Astrocyte of the cerebellum (primary cell): ENCODE measurements around the gene ADGRL4.

Experiments
- DNase-seq: peaks from one replicate; pipeline ENCODE4 v3.0.0-alpha.2; 2011; ENCODE audit warnings: low read depth
- H3K4me3 ChIP-seq: 2 replicates; pipeline ENCODE4 v1.5.1; 2011; ENCODE audit warnings: mild to moderate bottlenecking, low read depth, low read length, moderate library complexity
- CTCF ChIP-seq: IDR thresholded peaks from 2 replicates; pipeline ENCODE4 v1.5.1; 2012; ENCODE audit warnings: low read length, low read depth, moderate library complexity, mild to moderate bottlenecking; ENCODE audit errors: missing control alignments
- in situ Hi-C: cut with HindIII; loops from 2 replicates; pipeline ENCODE4 v1.10.0; 2017; ENCODE audit warnings: low sequenced_read_pairs

The ADGRL4 gene

GRCh38 chr1:79042117-79042516 lies 35.6 kb upstream of the ADGRL4 start:
- in situ Hi-C loops = no loop called here
- no peak for TF ChIP-seq CTCF
- peak; percentile 18 for DNase-seq
- no peak overlapping the region for H3K4me3 ChIP-seq

GRCh38 chr1:79041666-79042065 lies 35.1 kb upstream of the ADGRL4 start:
- no peak for DNase-seq
- TF ChIP-seq CTCF = no peak
- in situ Hi-C loops = no loop called here
- no peak overlapping the region for H3K4me3 ChIP-seq

DNA sequence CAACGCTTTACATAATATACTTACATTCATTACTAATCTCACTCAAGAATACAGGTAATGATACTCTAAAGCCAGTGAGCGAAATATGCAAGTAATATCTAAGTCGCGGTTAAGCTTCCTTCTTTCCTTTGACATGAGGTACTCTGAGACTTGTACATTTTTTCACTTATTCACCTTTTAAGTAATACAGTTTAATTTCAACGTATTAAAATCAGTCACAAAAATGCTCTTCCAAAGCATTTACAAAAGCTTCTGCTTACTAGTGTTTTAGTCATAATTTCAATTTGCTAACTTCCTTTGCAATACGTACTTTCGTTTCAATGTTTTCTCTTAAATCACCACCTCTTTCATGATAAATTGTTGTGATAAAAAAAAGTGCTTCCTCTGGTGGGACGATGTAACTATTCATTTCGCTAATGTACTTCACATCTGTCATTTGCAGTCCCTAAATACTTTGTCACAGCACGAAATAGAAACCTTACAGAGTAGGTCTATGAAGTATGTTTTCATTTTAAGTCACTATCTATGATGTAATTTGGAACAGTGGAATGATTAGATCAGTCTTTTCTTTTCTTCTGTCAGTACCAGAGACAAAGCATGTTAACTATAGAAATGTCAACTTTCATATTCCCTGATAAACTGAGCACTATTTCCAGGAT lies 34.0 kb upstream of the ADGRL4 start:
- TF ChIP-seq CTCF = no peak
- DNase-seq = no peak
- in situ Hi-C loops = no loop called here
- H3K4me3 ChIP-seq = no peak overlapping the region

DNA sequence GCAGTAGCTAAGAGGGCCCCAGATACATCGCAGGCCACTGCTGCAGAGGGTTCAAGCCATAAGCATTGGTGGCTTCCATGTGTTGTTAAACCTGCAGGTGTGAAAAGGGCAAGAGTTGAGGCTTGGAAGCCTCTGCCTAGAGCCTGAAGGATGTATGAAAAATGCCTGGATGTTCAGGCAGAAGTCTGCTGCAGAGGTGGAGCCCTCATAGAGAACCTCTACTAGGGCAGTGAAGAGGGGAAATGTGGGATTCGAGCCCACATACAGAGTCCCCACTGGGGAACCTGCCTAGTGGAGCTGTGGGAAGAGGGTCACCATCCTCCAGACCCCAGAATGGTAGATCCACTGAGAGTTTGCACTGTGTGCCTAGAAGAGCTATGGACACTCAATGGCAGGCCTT lies 30.6 kb upstream of the ADGRL4 start:
- in situ Hi-C loops = no loop called here
- no peak overlapping the region for H3K4me3 ChIP-seq
- DNase-seq = no peak
- no peak for TF ChIP-seq CTCF

- DNase-seq = no peak
- no peak overlapping the region for H3K4me3 ChIP-seq
- in situ Hi-C loops = no loop called here
- no peak for TF ChIP-seq CTCF
Observed at GRCh38 chr1:79012500-79012899, 6.0 kb upstream of the ADGRL4 start.

GRCh38 chr1:79010589-79010988 lies 4.1 kb upstream of the ADGRL4 start:
- H3K4me3 ChIP-seq = no peak overlapping the region
- no peak for TF ChIP-seq CTCF
- in situ Hi-C loops = no loop called here
- no peak for DNase-seq

DNA sequence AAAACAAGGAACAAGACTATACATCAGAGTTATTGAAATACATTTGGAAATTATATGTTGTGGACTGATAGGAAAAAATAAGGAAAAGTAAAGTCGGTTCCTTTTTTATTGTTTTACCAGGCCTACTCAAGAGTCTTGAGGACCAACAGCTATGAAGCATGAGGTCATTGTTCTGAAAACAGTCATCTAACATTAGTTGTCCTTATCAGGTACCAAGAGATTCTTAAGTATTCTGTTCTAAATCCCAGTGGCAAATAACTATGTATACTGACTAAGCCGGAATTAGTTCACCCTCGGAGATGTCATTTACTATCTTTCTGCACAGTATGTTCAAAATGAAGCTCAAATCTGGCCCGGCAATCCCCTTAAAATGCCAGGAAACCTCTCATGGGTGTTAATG lies 585 bp downstream of the ADGRL4 start:
- in situ Hi-C loops = no loop called here
- peak overlapping the region; percentile 56 for H3K4me3 ChIP-seq
- no peak for TF ChIP-seq CTCF
- no peak for DNase-seq
